HepG2 (cell line): Measurements from ENCODE around the gene ORMDL2. TPM values are rescaled to one million over a fixed set of nuclear protein-coding genes. Genes with fewer than 3 reads are reported as not detected.

Source experiments
- EEA1 ChIP-seq: sonication (generic); formaldehyde crosslinking; IDR thresholded peaks from 2 replicates; pipeline ENCODE4 v1.5.1; 2020; ENCODE audit warnings: mild to moderate bottlenecking, missing genetic modification reagents, borderline replicate concordance
- KDM3A ChIP-seq: IDR thresholded peaks from 2 replicates; pipeline ENCODE4 v1.6.1; 2018; ENCODE audit warnings: low read depth, missing compliant biosample characterization
- LCORL ChIP-seq, 2 experiments: fragments of 450-650 bp in 1 of 2; sonication (generic) in 1 of 2; formaldehyde crosslinking in 1 of 2; IDR thresholded peaks; 2 replicates each; pipeline versions ENCODE4 v1.5.0 to v1.6.1; 2017 to 2020; ENCODE audit warnings: antibody characterized with exemption in 1 of 2, missing genetic modification reagents in 1 of 2
- NFE2 ChIP-seq: sonication (generic); formaldehyde crosslinking; IDR thresholded peaks from 2 replicates; pipeline ENCODE4 v1.4.0; 2020; ENCODE audit warnings: missing genetic modification reagents
- NONO ChIP-seq, 2 experiments: fragments of 450-650 bp in 1 of 2; sonication (generic) in 1 of 2; formaldehyde crosslinking in 1 of 2; IDR thresholded peaks in 1 of 2; conservative IDR thresholded peaks in 1 of 2; 2 replicates each; pipeline versions ENCODE4 v1.6.1 to v1.8.0; 2017 to 2022; ENCODE audit warnings: mild to moderate bottlenecking in 1 of 2, missing genetic modification reagents in 1 of 2, moderate library complexity in 1 of 2
- POLR2AphosphoS5 ChIP-seq: IDR thresholded peaks from 2 replicates; pipeline ENCODE4 v1.6.1; 2012; ENCODE audit warnings: low read depth, low read length
- SAFB2 ChIP-seq: sonication (generic); formaldehyde crosslinking; IDR thresholded peaks from 2 replicates; pipeline ENCODE4 v1.5.1; 2020; ENCODE audit warnings: missing genetic modification reagents, low read depth, mild to moderate bottlenecking, borderline replicate concordance
- SIN3A ChIP-seq: IDR thresholded peaks from 2 replicates; pipeline ENCODE4 v1.6.1; 2011; ENCODE audit warnings: low read depth, mild to moderate bottlenecking, control low read depth, low read length, borderline replicate concordance
- SMC3 ChIP-seq: IDR thresholded peaks from 2 replicates; pipeline ENCODE4 v1.6.1; 2011; ENCODE audit warnings: low read length, improper control_type of control experiment
- SP1 ChIP-seq, 2 experiments: fragments of 450-650 bp in 1 of 2; sonication (generic) in 1 of 2; formaldehyde crosslinking in 1 of 2; IDR thresholded peaks; 2 replicates each; pipeline versions ENCODE4 v1.4.0 to v1.6.1; 2016 to 2020; ENCODE audit warnings: missing genetic modification reagents in 1 of 2
- SP2 ChIP-seq: sonication (generic); formaldehyde crosslinking; IDR thresholded peaks from 2 replicates; pipeline ENCODE4 v1.5.1; 2020; ENCODE audit warnings: mild to moderate bottlenecking, missing genetic modification reagents
- SRSF4 ChIP-seq: fragments of 200-400 bp; formaldehyde crosslinking; IDR thresholded peaks from one replicate; pipeline ENCODE4 v1.6.1; 2018; ENCODE audit warnings: mild to moderate bottlenecking, low read depth, low read length, moderate library complexity; ENCODE audit not compliant: poor library complexity, severe bottlenecking
- SSRP1 ChIP-seq: IDR thresholded peaks from 2 replicates; pipeline ENCODE4 v1.6.1; 2016; ENCODE audit warnings: control low read depth
- TAF15 ChIP-seq: fragments of 200-400 bp; formaldehyde crosslinking; IDR thresholded peaks from one replicate; pipeline ENCODE4 v1.6.1; 2018; ENCODE audit warnings: mild to moderate bottlenecking, low read depth, low read length; ENCODE audit not compliant: poor library complexity, severe bottlenecking
- TBX2 ChIP-seq: sonication (generic); formaldehyde crosslinking; IDR thresholded peaks from 2 replicates; pipeline ENCODE4 v1.5.0; 2020; ENCODE audit warnings: missing genetic modification reagents, mild to moderate bottlenecking, borderline replicate concordance
- TMF1 ChIP-seq: sonication (generic); formaldehyde crosslinking; IDR thresholded peaks from 2 replicates; pipeline ENCODE4 v1.8.1; 2022; ENCODE audit warnings: low read depth, missing genetic modification reagents
- XRCC5 ChIP-seq: fragments of 200-400 bp; formaldehyde crosslinking; optimal IDR thresholded peaks from 2 replicates; pipeline ENCODE3; 2017; ENCODE audit warnings: mild to moderate bottlenecking, low read length
- ZKSCAN1 ChIP-seq: fragments of 150-350 bp; IDR thresholded peaks from 2 replicates; pipeline ENCODE4 v1.6.1; 2014; ENCODE audit warnings: low read length
- ZKSCAN5 ChIP-seq: sonication (generic); formaldehyde crosslinking; IDR thresholded peaks from 2 replicates; pipeline ENCODE4 v1.5.1; 2020; ENCODE audit warnings: mild to moderate bottlenecking, missing genetic modification reagents
- ZNF232 ChIP-seq: sonication (generic); formaldehyde crosslinking; IDR thresholded peaks from 2 replicates; pipeline ENCODE4 v1.4.0; 2020; ENCODE audit warnings: missing genetic modification reagents, borderline replicate concordance
- ZNF75D ChIP-seq: sonication (generic); formaldehyde crosslinking; IDR thresholded peaks from 2 replicates; pipeline ENCODE4 v1.8.1; 2023; ENCODE audit warnings: missing genetic modification reagents, mild to moderate bottlenecking, borderline replicate concordance
- polyA plus RNA-seq, 8 experiments: library from polyadenylated mRNA; depleted of rRNA in 3 of 8; stranded (reverse) in 7 of 8; unstranded in 1 of 8; fragments of >200 nt; fragmentation: Illumina TruSeq in 4 of 8; extraction: Trizol in 4 of 8; gene quantifications; 2 replicates each; pipeline versions ENCODE4 v1.2.1 to v1.2.3, GENCODE V29; 2011 to 2016; ENCODE audit warnings: low read depth in 4 of 8, missing spikeins in 1 of 8, mixed read lengths in 1 of 8; ENCODE audit not compliant: insufficient read depth in 1 of 8
- total RNA-seq, 5 experiments: library from RNA; depleted of rRNA; stranded (reverse); fragments of >200 nt; fragmentation: Illumina TruSeq; extraction: Trizol; gene quantifications; 2 replicates each; pipeline ENCODE4 v1.2.3, GENCODE V29; 2016; ENCODE audit warnings: low read depth in 1 of 5
- TF ChIP-seq, protein P1 (sequence below): IDR thresholded peaks from 2 replicates; pipeline ENCODE4 v1.6.1; 2016; ENCODE audit warnings: low read depth, missing genetic modification reagents, missing compliant biosample characterization
- TF ChIP-seq, protein P2 (sequence below): sonication (generic); formaldehyde crosslinking; IDR thresholded peaks from 2 replicates; pipeline ENCODE4 v1.8.1; 2023; ENCODE audit warnings: mild to moderate bottlenecking, missing genetic modification reagents
- TF ChIP-seq, protein P3 (sequence below): sonication (generic); formaldehyde crosslinking; IDR thresholded peaks from 2 replicates; pipeline ENCODE4 v1.5.0; 2020; ENCODE audit warnings: missing genetic modification reagents

Gene ORMDL2
- total and polyA plus RNA-seq, 2 of the 13 experiments (the other 11 are each of a cell fraction or from before 2014, with no cell fraction given) = 24.0 to 28.6 TPM

DNA sequence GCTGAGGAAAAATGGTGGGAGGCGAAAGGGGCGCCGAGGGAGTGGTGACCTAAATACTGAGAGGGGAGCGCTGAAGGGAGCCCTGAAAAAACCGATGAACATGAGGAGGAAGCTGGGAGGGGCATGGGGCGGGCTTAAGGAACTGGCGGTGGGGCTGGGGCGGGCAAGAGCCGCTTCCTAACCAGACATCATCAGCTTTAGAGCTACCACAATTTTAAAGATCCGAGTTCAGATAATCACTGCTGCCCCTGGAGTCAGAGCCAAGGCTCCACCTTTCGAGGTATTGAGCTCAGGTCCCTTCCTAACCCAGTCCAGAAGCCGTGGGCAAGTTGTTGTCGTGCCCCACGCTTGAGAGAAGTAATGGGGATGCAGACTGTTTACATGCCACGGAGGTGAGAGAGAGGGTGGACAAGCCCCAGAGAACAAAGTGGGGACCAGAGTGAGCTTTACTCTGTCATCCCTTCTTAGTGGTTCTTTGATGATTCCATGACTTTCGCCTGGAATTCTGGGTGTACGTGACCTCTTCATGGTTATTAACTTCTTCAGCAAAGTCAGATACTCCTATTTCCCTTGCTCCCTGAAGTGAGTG is 393 bp downstream of the ORMDL2 start (continued):
- TF ChIP-seq LCORL (IDR thresholded peaks at IDR 0.05) (no peak), LCORL (CRISPR knock-in tag; IDR thresholded peaks at IDR 0.05) (no peak), POLR2AphosphoS5 (peak; percentile 12; the same call in 1 of the 2 replicates), TMF1 (CRISPR knock-in tag) (no peak), SMC3 (no peak), SAFB2 (0 out of 2 replicates have a peak, but pooled peaks have one; percentile 23), SRSF4 (no peak), XRCC5 (no peak), NFE2 (CRISPR knock-in tag) (no peak), ZNF75D (CRISPR knock-in tag) (no peak), KDM3A (CRISPR knock-in tag) (no peak), EEA1 (peak; percentile 66; the same call in 1 of the 2 replicates), ZKSCAN5 (CRISPR knock-in tag) (0 out of 2 replicates have a peak, but pooled peaks have one; percentile 31), SIN3A (no peak), TAF15 (no peak), ZKSCAN1 (no peak), TBX2 (CRISPR knock-in tag) (no peak), NONO (IDR thresholded peaks at IDR 0.05) (no peak), NONO (CRISPR knock-in tag; conservative IDR thresholded peaks at IDR 0.05) (0 out of 2 replicates have a peak, but pooled peaks have one; percentile 27), SSRP1 (CRISPR knock-in tag) (peak; percentile 64; the same call in 1 of the 2 replicates), SP2 (CRISPR knock-in tag) (peak; percentile 25; the same call in 1 of the 2 replicates), SP1 (IDR thresholded peaks at IDR 0.05) (no peak), SP1 (CRISPR knock-in tag; IDR thresholded peaks at IDR 0.05) (no peak), ZNF232 (CRISPR knock-in tag) (no peak)
- TF ChIP-seq, protein P1, sequence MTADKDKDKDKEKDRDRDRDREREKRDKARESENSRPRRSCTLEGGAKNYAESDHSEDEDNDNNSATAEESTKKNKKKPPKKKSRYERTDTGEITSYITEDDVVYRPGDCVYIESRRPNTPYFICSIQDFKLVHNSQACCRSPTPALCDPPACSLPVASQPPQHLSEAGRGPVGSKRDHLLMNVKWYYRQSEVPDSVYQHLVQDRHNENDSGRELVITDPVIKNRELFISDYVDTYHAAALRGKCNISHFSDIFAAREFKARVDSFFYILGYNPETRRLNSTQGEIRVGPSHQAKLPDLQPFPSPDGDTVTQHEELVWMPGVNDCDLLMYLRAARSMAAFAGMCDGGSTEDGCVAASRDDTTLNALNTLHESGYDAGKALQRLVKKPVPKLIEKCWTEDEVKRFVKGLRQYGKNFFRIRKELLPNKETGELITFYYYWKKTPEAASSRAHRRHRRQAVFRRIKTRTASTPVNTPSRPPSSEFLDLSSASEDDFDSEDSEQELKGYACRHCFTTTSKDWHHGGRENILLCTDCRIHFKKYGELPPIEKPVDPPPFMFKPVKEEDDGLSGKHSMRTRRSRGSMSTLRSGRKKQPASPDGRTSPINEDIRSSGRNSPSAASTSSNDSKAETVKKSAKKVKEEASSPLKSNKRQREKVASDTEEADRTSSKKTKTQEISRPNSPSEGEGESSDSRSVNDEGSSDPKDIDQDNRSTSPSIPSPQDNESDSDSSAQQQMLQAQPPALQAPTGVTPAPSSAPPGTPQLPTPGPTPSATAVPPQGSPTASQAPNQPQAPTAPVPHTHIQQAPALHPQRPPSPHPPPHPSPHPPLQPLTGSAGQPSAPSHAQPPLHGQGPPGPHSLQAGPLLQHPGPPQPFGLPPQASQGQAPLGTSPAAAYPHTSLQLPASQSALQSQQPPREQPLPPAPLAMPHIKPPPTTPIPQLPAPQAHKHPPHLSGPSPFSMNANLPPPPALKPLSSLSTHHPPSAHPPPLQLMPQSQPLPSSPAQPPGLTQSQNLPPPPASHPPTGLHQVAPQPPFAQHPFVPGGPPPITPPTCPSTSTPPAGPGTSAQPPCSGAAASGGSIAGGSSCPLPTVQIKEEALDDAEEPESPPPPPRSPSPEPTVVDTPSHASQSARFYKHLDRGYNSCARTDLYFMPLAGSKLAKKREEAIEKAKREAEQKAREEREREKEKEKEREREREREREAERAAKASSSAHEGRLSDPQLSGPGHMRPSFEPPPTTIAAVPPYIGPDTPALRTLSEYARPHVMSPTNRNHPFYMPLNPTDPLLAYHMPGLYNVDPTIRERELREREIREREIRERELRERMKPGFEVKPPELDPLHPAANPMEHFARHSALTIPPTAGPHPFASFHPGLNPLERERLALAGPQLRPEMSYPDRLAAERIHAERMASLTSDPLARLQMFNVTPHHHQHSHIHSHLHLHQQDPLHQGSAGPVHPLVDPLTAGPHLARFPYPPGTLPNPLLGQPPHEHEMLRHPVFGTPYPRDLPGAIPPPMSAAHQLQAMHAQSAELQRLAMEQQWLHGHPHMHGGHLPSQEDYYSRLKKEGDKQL (CRISPR knock-in tag) = no peak
- TF ChIP-seq, protein P2, sequence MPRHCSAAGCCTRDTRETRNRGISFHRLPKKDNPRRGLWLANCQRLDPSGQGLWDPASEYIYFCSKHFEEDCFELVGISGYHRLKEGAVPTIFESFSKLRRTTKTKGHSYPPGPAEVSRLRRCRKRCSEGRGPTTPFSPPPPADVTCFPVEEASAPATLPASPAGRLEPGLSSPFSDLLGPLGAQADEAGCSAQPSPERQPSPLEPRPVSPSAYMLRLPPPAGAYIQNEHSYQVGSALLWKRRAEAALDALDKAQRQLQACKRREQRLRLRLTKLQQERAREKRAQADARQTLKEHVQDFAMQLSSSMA (CRISPR knock-in tag) = no peak
- TF ChIP-seq, protein P3, sequence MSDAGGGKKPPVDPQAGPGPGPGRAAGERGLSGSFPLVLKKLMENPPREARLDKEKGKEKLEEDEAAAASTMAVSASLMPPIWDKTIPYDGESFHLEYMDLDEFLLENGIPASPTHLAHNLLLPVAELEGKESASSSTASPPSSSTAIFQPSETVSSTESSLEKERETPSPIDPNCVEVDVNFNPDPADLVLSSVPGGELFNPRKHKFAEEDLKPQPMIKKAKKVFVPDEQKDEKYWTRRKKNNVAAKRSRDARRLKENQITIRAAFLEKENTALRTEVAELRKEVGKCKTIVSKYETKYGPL (CRISPR knock-in tag) = no peak
